Upper lobe of left lung (tissue), 6 donors: ENCODE data around the gene CFAP299. TPM values are rescaled to one million over a fixed set of nuclear protein-coding genes. Genes with fewer than 3 reads are reported as not detected.

Source experiments
- ATAC-seq, 2 donors: fragments of 200-7000 bp; cut with Tn5 transposase; one replicate each; pipeline ENCODE4 v1.9.1; 2022; ENCODE audit warnings: mild to moderate bottlenecking in 2 of 2, moderate library complexity in 2 of 2; ENCODE audit not compliant: low FRiP score in 2 of 2
- DNase-seq, 2 donors: peaks; one replicate each; pipeline ENCODE4 v3.0.0-alpha.2; 2019 to 2020
- H3K27ac ChIP-seq, 4 donors: fragments of 200-600 bp; sonication (generic); one replicate each; pipeline ENCODE4 v1.5.1; 2016 to 2019
- H3K27me3 ChIP-seq, 4 donors: fragments of 200-600 bp; sonication (generic); one replicate each; pipeline ENCODE4 v1.5.1; 2017 to 2019
- H3K36me3 ChIP-seq, 4 donors: fragments of 200-600 bp; sonication (generic); one replicate each; pipeline ENCODE4 v1.5.1; 2016 to 2019
- H3K4me1 ChIP-seq, 4 donors: fragments of 200-600 bp; sonication (generic); one replicate each; pipeline ENCODE4 v1.5.1; 2018 to 2019
- H3K4me3 ChIP-seq, 4 donors: fragments of 200-600 bp; sonication (generic); one replicate each; pipeline ENCODE4 v1.5.1; 2017 to 2019; ENCODE audit warnings: mild to moderate bottlenecking in 2 of 4, moderate library complexity in 1 of 4
- H3K9me3 ChIP-seq, 4 donors: fragments of 200-600 bp; sonication (generic); one replicate each; pipeline ENCODE4 v1.5.1; 2018 to 2019
- EP300 ChIP-seq, 4 donors: sonication (generic); formaldehyde crosslinking; IDR thresholded peaks; one replicate each; pipeline ENCODE4 v1.5.1; 2017; ENCODE audit warnings: antibody characterized with exemption in 4 of 4, control low read depth in 2 of 4
- POLR2A ChIP-seq, 4 donors: fragments of 450-650 bp; IDR thresholded peaks; one replicate each; pipeline ENCODE4 v1.5.1; 2016 to 2017; ENCODE audit warnings: antibody characterized with exemption in 4 of 4, mild to moderate bottlenecking in 2 of 4
- POLR2AphosphoS5 ChIP-seq, 2 donors: sonication (generic); formaldehyde crosslinking; IDR thresholded peaks; one replicate each; pipeline ENCODE4 v1.5.1; 2017; ENCODE audit warnings: antibody characterized with exemption in 2 of 2
- WGBS, 2 donors: methylation state at CpG; one replicate each; pipeline ENCODE4 v1.1.5; 2017 to 2018; 5-methylcytosine and 5-hydroxymethylcytosine counted together
- total RNA-seq, 6 donors: library from RNA; depleted of rRNA in 4 of 6; stranded (reverse); fragments of >200 nt in 4 of 6; gene quantifications; one replicate each; pipeline versions ENCODE4 v1.1.0 to v1.2.1, GENCODE V29; 2016 to 2021
- TF ChIP-seq, protein P1 (sequence below), 6 experiments: fragments of 450-650 bp in 4 of 6; fragments of 200-600 bp in 2 of 6; sonication (generic) in 2 of 6; IDR thresholded peaks; one replicate each; pipeline ENCODE4 v1.5.1; 2016 to 2019; ENCODE audit warnings: antibody characterized with exemption in 6 of 6
- donor health status: DM: no; HTN: no; CAD: no; lungs with moderate emphysema.
- donor health status: DM: no; HTN: yes; CAD: no; lungs with severe emphysema.

Gene CFAP299
- total RNA-seq, 6 donors from 2014 or later, result 0.46 to 31.6 (median 3.9) TPM

DNA sequence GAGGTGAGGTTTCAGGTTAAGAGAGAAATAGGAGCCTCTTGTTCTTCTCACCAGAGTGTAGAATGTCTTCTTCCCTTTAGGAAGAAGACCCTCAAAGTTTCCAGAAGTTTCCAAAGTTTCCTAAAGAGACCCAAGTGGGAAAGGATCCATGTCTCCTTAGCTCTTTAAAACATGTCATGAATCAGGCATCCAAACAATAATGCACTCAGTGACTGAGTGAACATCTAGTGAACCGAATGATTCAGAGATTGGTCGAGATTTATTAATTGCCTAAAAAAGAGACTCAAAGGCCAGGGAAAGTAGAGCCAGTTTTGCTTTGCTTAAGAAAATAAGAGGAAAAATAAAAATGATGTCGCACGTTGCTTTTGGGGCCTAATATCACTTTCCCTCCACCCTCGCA is 39.7 kb upstream of the CFAP299 start:
- no peak for ATAC-seq
- no peaks in the 10 kb centered on the region for H3K36me3 ChIP-seq

DNA sequence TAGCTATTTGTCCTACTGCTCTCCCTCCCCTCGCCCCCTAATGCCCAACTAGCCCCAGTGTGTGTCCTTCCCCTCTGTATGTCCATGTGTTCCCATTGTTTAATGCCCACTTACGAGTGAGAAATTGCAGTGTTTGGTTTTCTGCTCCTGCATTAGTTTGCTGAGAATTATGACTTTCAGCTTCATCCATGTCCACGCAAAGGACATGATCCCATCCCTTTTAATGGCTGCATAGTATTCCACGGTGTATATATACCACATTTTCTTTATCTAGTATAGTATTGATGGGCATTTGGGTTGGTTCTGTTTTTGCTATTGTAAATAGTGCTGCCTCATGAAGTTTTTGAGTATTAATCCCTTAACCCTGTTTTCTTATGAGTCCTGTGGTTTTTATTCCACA is 33.6 kb upstream of the CFAP299 start:
- Histone ChIP-seq H3K9me3 (no peaks in the 10 kb centered on the region), H3K4me1 (no peaks in the 10 kb centered on the region), H3K36me3 (no peaks in the 10 kb centered on the region), H3K27ac (no peak overlapping the region), H3K4me3 (no peak overlapping the region), H3K27me3 (no peaks in the 10 kb centered on the region)
- ATAC-seq (no peak), DNase-seq (no peak)
- TF ChIP-seq POLR2AphosphoS5 (IDR thresholded peaks at IDR 0.05), result no peak
- TF ChIP-seq POLR2A (IDR thresholded peaks at IDR 0.05), result no peak
- TF ChIP-seq EP300 (IDR thresholded peaks at IDR 0.05), result no peak
- TF ChIP-seq, protein P1, sequence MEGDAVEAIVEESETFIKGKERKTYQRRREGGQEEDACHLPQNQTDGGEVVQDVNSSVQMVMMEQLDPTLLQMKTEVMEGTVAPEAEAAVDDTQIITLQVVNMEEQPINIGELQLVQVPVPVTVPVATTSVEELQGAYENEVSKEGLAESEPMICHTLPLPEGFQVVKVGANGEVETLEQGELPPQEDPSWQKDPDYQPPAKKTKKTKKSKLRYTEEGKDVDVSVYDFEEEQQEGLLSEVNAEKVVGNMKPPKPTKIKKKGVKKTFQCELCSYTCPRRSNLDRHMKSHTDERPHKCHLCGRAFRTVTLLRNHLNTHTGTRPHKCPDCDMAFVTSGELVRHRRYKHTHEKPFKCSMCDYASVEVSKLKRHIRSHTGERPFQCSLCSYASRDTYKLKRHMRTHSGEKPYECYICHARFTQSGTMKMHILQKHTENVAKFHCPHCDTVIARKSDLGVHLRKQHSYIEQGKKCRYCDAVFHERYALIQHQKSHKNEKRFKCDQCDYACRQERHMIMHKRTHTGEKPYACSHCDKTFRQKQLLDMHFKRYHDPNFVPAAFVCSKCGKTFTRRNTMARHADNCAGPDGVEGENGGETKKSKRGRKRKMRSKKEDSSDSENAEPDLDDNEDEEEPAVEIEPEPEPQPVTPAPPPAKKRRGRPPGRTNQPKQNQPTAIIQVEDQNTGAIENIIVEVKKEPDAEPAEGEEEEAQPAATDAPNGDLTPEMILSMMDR (IDR thresholded peaks at IDR 0.05), result no peak
- 63 to 85% methylated on average over 4 of the region's 4 CpGs for WGBS, 2 donors

More for the DNA sequence above, 39.7 kb upstream of the CFAP299 start:
- H3K4me3 ChIP-seq, result no peak overlapping the region
- H3K9me3 ChIP-seq, result no peaks in the 10 kb centered on the region
- 87 to 92% methylated on average over 5 of the region's 5 CpGs for WGBS, 2 donors
- no peaks in the 10 kb centered on the region for H3K4me1 ChIP-seq
- no peak overlapping the region for H3K27ac ChIP-seq
- no peaks in the 10 kb centered on the region for H3K27me3 ChIP-seq
- TF ChIP-seq, protein P1 (IDR thresholded peaks at IDR 0.05), result no peak
- TF ChIP-seq EP300 (IDR thresholded peaks at IDR 0.05) (no peak), POLR2A (IDR thresholded peaks at IDR 0.05) (no peak), POLR2AphosphoS5 (IDR thresholded peaks at IDR 0.05) (no peak)
- no peak for DNase-seq

DNA sequence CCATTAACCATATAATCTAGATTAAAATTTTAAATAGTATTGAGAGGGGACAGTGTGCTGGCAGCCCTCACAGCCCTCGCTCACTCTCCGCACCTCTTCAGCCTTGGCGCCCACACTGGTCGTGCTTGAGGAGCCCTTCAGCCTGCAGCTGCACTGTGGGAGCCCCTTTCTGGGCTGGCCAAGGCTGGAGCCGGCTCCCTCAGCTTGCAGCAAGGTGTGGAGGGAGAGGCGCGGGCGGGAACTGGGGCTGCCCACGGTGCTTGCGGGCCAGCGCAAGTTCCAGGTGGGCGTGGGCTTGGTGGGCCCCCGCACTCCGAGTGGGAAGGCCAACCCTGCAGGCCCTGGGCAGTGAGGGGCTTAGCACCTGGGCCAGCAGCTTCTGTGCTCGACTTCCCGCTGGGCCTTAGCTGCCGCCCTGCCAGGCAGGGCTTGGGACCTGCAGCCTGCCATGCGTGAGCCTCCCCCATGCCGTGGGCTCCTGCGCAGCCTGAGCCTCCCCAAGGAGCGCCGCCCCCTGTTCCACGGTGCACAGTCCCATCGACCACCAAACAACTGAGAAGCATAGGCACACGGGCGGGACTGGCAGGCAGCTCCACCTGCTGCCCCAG is 32.8 kb upstream of the CFAP299 start:
- TF ChIP-seq, protein P1 (IDR thresholded peaks at IDR 0.05), result no peak
- no peak for TF ChIP-seq POLR2AphosphoS5 (IDR thresholded peaks at IDR 0.05)
- no peak for TF ChIP-seq EP300 (IDR thresholded peaks at IDR 0.05)
- TF ChIP-seq POLR2A (IDR thresholded peaks at IDR 0.05), result no peak
- H3K9me3 ChIP-seq, result no peaks in the 10 kb centered on the region
- WGBS, 2 donors, result 88 to 92% methylated on average over 10 to 21 of the region's 26 CpGs
- H3K27ac ChIP-seq, result no peak overlapping the region
- no peak for ATAC-seq
- H3K4me1 ChIP-seq, result no peaks in the 10 kb centered on the region
- no peak overlapping the region for H3K4me3 ChIP-seq
- peak in 1 of 2 donors; percentile 66 for DNase-seq
- no peaks in the 10 kb centered on the region for H3K36me3 ChIP-seq
- H3K27me3 ChIP-seq, result no peaks in the 10 kb centered on the region

DNA sequence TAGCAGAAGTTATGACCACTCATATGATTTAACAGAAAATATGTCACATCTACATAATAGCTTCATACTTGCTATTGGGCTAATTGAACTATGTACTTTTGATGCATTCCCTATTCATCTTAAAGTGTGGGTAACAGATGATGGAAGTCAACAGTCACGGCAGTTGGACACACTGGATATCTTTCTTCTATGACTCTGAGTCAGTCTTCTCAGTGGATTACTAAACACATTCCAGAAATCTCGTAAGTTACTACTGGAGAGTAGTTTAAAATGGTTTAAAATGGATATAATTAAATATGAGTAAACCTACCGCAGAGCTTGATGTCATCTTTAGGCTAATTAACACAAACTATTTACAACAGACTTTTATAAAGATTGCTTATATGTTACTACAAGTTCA is 30.1 kb upstream of the CFAP299 start:
- 82 to 88% methylated on average over 3 of the region's 3 CpGs for WGBS, 2 donors
- H3K27ac ChIP-seq, result no peak overlapping the region
- no peak for TF ChIP-seq EP300 (IDR thresholded peaks at IDR 0.05)
- TF ChIP-seq POLR2A (IDR thresholded peaks at IDR 0.05), result no peak
- no peak for TF ChIP-seq POLR2AphosphoS5 (IDR thresholded peaks at IDR 0.05)
- TF ChIP-seq, protein P1 (IDR thresholded peaks at IDR 0.05), result no peak

DNA sequence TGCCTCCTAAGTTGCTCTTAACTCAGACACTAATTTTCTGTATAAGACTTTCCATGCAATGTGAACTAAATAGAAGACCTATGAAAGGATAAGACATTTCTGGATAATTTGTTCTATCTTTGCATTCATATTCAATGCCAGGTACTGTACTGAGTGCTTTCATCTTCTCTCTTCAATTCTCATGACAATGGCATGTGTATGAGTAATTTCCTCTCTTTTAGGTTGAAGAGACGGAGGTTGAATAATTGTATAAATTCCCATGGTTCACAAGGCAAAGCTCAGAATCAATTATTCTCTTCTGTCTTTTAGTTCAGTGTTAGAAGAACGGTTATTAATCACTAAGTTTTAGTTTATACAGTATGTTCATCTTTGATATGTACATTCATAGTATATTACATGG is 29.3 kb upstream of the CFAP299 start:
- H3K36me3 ChIP-seq, result no peaks in the 10 kb centered on the region
- ATAC-seq (no peak), DNase-seq (no peak)
- no peak overlapping the region for H3K4me3 ChIP-seq
- WGBS, 2 donors, result 73 to 74% methylated on average over 2 of the region's 2 CpGs
- TF ChIP-seq EP300 (IDR thresholded peaks at IDR 0.05) (no peak), POLR2AphosphoS5 (IDR thresholded peaks at IDR 0.05) (no peak), POLR2A (IDR thresholded peaks at IDR 0.05) (no peak)
- TF ChIP-seq, protein P1 (IDR thresholded peaks at IDR 0.05), result no peak
- no peak overlapping the region for H3K27ac ChIP-seq
- no peaks in the 10 kb centered on the region for H3K9me3 ChIP-seq
- H3K4me1 ChIP-seq, result no peaks in the 10 kb centered on the region
- H3K27me3 ChIP-seq, result no peaks in the 10 kb centered on the region

More for the DNA sequence above, 30.1 kb upstream of the CFAP299 start:
- Histone ChIP-seq H3K36me3 (no peaks in the 10 kb centered on the region), H3K9me3 (no peaks in the 10 kb centered on the region), H3K27me3 (no peaks in the 10 kb centered on the region), H3K4me3 (no peak overlapping the region), H3K4me1 (no peaks in the 10 kb centered on the region)
- DNase-seq, result no peak
- ATAC-seq, result no peak
